Lower leg skin (tissue), 4 donors: Measurements from ENCODE around the gene DPH7. TPM values are rescaled to one million over a fixed set of nuclear protein-coding genes. Genes with fewer than 3 reads are reported as not detected.
"Not testable (repeated sequence)": the region's sequence is repeated elsewhere in the genome, so short reads cannot be mapped to it uniquely, and the experiment has no call there.

Experiments used
- DNase-seq, 2 donors: peaks; one replicate each; pipeline ENCODE4 v3.0.0-alpha.2; 2019; ENCODE audit warnings: low spot score in 2 of 2
- H3K4me3 ChIP-seq: fragments of 200-600 bp; sonication (generic); 2 replicates; pipeline ENCODE4 v1.5.1; 2017; ENCODE audit warnings: mild to moderate bottlenecking, low read depth; ENCODE audit not compliant: poor library complexity, severe bottlenecking
- POLR2A ChIP-seq, 2 donors: fragments of 450-650 bp; IDR thresholded peaks; one replicate each; pipeline ENCODE4 v1.6.1; 2016 to 2017; ENCODE audit warnings: antibody characterized with exemption in 2 of 2, mild to moderate bottlenecking in 1 of 2, moderate library complexity in 1 of 2
- WGBS, 2 donors: methylation state at CpG; one replicate each; pipeline ENCODE4 v1.1.5; 2018; 5-methylcytosine and 5-hydroxymethylcytosine counted together
- intact Hi-C: fragments of 100-400 bp; cut with DNase I; formaldehyde crosslinking; loops from one replicate; pipeline ENCODE4 v1.15.0; 2023; ENCODE audit warnings: low total_unique reads
- total RNA-seq, 4 donors: library from RNA; depleted of rRNA; stranded (reverse); fragments of >200 nt; gene quantifications; one replicate each; pipeline ENCODE4 v1.1.0, GENCODE V29; 2016
- TF ChIP-seq, protein P1 (sequence below), 3 donors: fragments of 450-650 bp; IDR thresholded peaks; one replicate each; pipeline ENCODE4 v1.5.1; 2016; ENCODE audit warnings: antibody characterized with exemption in 3 of 3, mild to moderate bottlenecking in 3 of 3, moderate library complexity in 2 of 3

Gene DPH7
- total RNA-seq, 4 donors from 2014 or later, result 27.5 to 46.0 (median 34.7) TPM

GRCh38 chr9:137603879-137604278 lies 25.2 kb upstream of the DPH7 start:
- DNase-seq, result no peak
- intact Hi-C loops, result no loop called here
- 58 to 60% methylated on average over 13 of the region's 13 CpGs for WGBS, 2 donors
- no peak overlapping the region for H3K4me3 ChIP-seq
- TF ChIP-seq, protein P1, sequence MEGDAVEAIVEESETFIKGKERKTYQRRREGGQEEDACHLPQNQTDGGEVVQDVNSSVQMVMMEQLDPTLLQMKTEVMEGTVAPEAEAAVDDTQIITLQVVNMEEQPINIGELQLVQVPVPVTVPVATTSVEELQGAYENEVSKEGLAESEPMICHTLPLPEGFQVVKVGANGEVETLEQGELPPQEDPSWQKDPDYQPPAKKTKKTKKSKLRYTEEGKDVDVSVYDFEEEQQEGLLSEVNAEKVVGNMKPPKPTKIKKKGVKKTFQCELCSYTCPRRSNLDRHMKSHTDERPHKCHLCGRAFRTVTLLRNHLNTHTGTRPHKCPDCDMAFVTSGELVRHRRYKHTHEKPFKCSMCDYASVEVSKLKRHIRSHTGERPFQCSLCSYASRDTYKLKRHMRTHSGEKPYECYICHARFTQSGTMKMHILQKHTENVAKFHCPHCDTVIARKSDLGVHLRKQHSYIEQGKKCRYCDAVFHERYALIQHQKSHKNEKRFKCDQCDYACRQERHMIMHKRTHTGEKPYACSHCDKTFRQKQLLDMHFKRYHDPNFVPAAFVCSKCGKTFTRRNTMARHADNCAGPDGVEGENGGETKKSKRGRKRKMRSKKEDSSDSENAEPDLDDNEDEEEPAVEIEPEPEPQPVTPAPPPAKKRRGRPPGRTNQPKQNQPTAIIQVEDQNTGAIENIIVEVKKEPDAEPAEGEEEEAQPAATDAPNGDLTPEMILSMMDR (IDR thresholded peaks at IDR 0.05), result no peak

DNA sequence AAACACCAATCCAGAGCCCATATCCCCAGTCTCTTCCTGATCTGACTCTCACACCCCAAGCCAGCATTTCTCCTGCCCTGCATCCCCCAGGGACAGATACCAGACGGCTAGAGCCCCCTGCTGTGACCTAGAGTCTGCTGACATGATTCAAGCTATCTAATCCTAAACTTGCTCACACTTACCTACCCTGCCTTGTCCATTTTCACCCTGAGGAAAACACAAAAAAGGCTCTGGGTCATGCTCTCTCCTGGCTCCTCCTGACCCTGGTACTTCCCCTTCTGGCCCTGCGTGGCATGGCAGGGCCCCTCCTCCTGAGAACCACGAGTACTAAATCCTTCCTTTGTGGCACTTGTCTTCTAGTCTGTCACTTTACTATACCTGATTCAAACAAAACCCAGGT lies 23.9 kb upstream of the DPH7 start:
- 9 to 16% methylated on average over 3 of the region's 3 CpGs for WGBS, 2 donors
- no peak for TF ChIP-seq POLR2A (IDR thresholded peaks at IDR 0.05)
- TF ChIP-seq, protein P1 (IDR thresholded peaks at IDR 0.05), result no peak
- H3K4me3 ChIP-seq, result no peak overlapping the region
- no peak for DNase-seq
- intact Hi-C loops, result no loop called here

DNA sequence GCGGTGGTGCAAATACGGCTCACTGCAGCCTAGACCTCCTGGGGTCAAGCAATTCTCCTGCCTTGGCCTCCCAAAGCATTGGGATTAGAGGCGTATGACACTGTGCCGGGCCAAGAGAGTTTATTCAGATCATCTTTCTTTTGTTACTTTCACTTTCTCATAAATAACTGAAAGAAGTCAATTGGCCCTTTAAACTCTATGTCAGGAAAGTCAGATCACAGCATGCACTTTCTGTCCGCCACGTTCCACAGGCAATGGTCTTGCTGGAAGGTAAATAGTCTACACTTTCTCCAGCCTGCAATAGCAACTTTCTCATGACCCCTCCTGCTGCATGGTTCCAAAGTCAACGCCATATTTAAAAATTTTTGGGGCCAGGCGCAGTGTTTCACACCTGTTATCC lies 20.2 kb upstream of the DPH7 start:
- intact Hi-C loops, result no loop called here
- TF ChIP-seq, protein P1 (IDR thresholded peaks at IDR 0.05), result no peak
- TF ChIP-seq POLR2A (IDR thresholded peaks at IDR 0.05), result no peak
- no peak overlapping the region for H3K4me3 ChIP-seq
- 79% methylated on average over 8 of the region's 8 CpGs for WGBS, 2 donors
- no peak for DNase-seq

DNA sequence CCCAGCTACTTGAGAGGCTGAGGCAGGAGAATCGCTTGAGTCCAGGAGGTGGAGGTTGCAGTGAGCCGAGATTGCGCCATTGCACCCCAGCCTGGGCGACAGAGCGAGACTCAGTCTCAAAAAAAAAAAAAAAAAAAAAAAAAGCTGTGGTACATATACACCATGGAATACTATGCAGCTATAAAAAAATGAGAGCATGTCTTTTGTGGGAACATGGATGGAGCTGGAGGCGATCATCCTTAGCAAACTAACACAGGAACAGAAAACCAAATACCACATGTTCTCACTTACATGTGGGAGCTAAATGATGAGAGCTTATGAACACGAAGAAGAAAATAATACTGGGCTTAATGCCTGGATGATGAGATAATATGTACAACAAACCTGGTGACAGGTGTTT lies 17.9 kb upstream of the DPH7 start:
- H3K4me3 ChIP-seq, DNase-seq, intact Hi-C loops: not testable (repeated sequence)
- 87 to 93% methylated on average over 7 of the region's 7 CpGs for WGBS, 2 donors

DNA sequence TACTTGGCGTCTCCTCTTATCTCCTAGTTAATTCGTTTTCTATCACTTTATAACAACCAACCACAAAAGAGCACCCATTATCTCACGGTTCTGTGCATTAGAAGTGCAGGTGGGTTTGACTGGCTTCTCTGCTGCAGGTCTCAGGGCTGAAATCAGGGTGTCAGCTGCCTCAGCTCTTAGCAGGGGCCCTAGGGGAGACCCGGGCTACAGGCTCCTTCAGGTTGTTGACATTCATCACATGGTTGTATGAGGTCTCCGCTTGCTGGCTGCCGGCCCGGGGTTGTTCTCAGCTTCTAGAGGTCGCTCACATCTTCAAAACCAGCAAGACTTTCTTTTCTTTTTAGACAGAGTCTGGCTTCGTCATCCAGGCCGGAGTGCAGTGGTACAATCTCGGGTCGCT lies 14.5 kb upstream of the DPH7 start:
- intact Hi-C loops, result no loop called here
- no peak overlapping the region for H3K4me3 ChIP-seq
- WGBS, 2 donors, result 87 to 88% methylated on average over 12 of the region's 12 CpGs
- TF ChIP-seq, protein P1 (IDR thresholded peaks at IDR 0.05), result no peak
- TF ChIP-seq POLR2A (IDR thresholded peaks at IDR 0.05), result no peak
- no peak for DNase-seq

DNA sequence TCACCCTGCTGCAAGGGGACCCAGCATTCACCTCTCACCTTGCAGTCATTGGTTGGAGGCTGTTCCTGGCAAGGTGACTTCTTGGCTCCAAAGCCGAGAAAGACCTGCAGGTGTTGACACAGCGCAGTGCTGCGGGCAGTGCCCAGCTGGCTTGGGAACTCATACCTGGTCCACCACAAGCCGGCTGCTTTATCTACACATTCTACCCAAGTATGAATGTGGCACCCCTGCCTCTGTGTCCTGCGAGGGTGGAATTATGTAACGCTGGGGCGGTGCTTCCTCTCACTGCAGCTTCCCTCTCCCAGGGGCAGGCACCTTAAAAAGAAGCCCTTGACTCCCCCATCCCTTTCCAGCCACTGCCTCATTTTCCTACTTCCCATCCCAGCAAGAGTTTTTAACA lies 14.0 kb upstream of the DPH7 start:
- WGBS, 2 donors, result 65 to 77% methylated on average over 7 of the region's 7 CpGs
- no peak for DNase-seq
- H3K4me3 ChIP-seq, result no peak overlapping the region
- TF ChIP-seq POLR2A (IDR thresholded peaks at IDR 0.05), result no peak
- TF ChIP-seq, protein P1 (IDR thresholded peaks at IDR 0.05), result no peak
- intact Hi-C loops, result no loop called here
